Aorta (tissue), 5 donors: ENCODE data around the gene SGIP1. TPM values are rescaled to one million over a fixed set of nuclear protein-coding genes. Genes with fewer than 3 reads are reported as not detected.

Source experiments
- ATAC-seq: fragments of 200-7000 bp; cut with Tn5 transposase; one replicate; pipeline ENCODE4 v1.9.1; 2022; ENCODE audit warnings: moderate library complexity; ENCODE audit not compliant: low FRiP score
- DNase-seq, 2 donors: peaks; one replicate each; pipeline ENCODE4 v3.0.0-alpha.2; 2020
- H3K27ac ChIP-seq, 2 donors: one replicate each; pipeline ENCODE4 v1.5.1; 2013; ENCODE audit warnings: low read length in 2 of 2, mild to moderate bottlenecking in 2 of 2, moderate library complexity in 2 of 2, control low read depth in 1 of 2, inconsistent platforms in 1 of 2, low read depth in 1 of 2
- H3K27me3 ChIP-seq, 2 donors: one replicate each; pipeline ENCODE4 v1.6.1; 2013; ENCODE audit warnings: control low read depth in 1 of 2, low read length in 1 of 2, mild to moderate bottlenecking in 1 of 2, moderate library complexity in 1 of 2; ENCODE audit not compliant: insufficient read depth in 2 of 2, control insufficient read depth in 1 of 2
- H3K36me3 ChIP-seq, 2 donors: one replicate each; pipeline ENCODE4 v1.6.1; 2013; ENCODE audit warnings: control low read depth in 1 of 2, low read length in 1 of 2, mild to moderate bottlenecking in 1 of 2; ENCODE audit not compliant: insufficient read depth in 2 of 2, control insufficient read depth in 1 of 2
- H3K4me1 ChIP-seq, 2 donors: one replicate each; pipeline ENCODE4 v1.6.1; 2013; ENCODE audit warnings: low read length in 2 of 2, control low read depth in 1 of 2, mild to moderate bottlenecking in 1 of 2, moderate library complexity in 1 of 2; ENCODE audit not compliant: insufficient read depth in 2 of 2, control insufficient read depth in 1 of 2
- H3K4me3 ChIP-seq, 2 donors: one replicate each; pipeline ENCODE4 v1.5.1; 2013; ENCODE audit warnings: low read length in 2 of 2, control low read depth in 1 of 2, mild to moderate bottlenecking in 1 of 2
- H3K9me3 ChIP-seq: one replicate; pipeline ENCODE4 v1.6.1; 2013; ENCODE audit warnings: mild to moderate bottlenecking, low read length; ENCODE audit not compliant: control insufficient read depth
- WGBS, 2 donors: extraction: QIAGEN DNeasy Blood & Tissue Kit; methylation state at CpG; one replicate each; pipeline ENCODE4 v1.1.7; 2013; 5-methylcytosine and 5-hydroxymethylcytosine counted together
- intact Hi-C, 2 donors: fragments of 100-400 bp; cut with DNase I; formaldehyde crosslinking; loops; one replicate each; pipeline versions ENCODE4 v1.14.2 to v1.15.0; 2022
- polyA plus RNA-seq, 2 donors: library from polyadenylated mRNA; stranded (reverse); fragments of 200-250 nt; gene quantifications; one replicate each; pipeline ENCODE4 v1.2.3, GENCODE V29; 2013
- total RNA-seq, 2 donors: library from RNA; stranded (reverse); fragmentation: NEBNext Ultra II Directional; extraction: Animal tissue kit (Norgen Biotek cat#: 25700); gene quantifications; one replicate each; pipeline ENCODE4 v1.2.1, GENCODE V29; 2021
- donor health status: healthy with polysubstance abuse.
- donor health status: Bipolar disorder and iron deficiency.
- donor health status: DM: no; HTN: no; CAD: no.
- donor health status: DM: no; HTN: no; CAD: no.
- donor health status: DM: yes; HTN: yes; CAD: no.

SGIP1 gene
- total and polyA plus RNA-seq, 4 donors = 10.9 to 73.2 (median 58.3) TPM

DNA sequence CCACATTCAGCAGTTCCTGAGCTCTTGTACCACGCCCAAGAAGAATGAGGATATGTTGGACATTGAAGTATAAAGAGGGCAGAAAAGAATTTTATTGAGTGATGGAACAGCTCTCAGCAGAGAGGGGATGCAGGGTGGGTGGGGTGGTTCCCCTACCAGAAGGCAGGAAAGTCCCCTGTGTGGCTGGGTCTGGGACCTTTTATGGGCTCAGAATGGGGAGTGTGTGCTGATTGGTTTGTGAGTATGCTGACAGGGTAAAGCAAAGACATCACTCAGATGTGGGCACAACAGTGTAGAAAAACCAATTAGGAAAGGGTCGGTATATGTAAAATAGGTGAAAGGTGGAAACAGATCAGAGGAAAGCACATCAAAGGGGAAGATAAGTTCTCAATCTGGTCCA, 62.2 kb downstream of the SGIP1 start:
- intact Hi-C loops = loop anchor here (10.0 kb wide), 1 partner anchor 51 kb away; no protein-coding TSS in a partner anchor
- no peaks in the 10 kb centered on the region for H3K27me3 ChIP-seq
- WGBS, 2 donors = 96 to 98% methylated on average over 2 of the region's 2 CpGs

DNA sequence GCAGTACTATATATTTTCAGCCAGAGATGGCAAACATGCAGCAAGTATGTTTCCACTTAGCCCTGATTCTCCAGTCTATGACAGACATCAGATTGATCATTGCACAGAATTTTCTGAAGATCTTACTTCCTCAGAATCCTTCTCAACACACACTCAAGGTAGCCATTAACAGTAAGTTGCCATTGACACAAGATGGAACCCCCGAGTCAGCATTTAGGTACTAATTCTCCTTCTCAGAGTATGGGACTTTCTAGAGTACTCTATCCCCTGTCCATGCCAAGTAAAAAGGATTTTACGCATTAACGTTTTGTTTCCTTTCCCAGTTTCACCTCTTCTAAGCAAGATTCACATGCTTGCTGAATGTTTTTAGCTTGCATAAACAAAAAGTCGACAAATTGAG, 63.5 kb downstream of the SGIP1 start:
- intact Hi-C loops = loop anchor here (10.0 kb wide), 1 partner anchor 53 kb away; no protein-coding TSS in a partner anchor
- H3K4me1 ChIP-seq = no peaks in the 10 kb centered on the region
- no peaks in the 10 kb centered on the region for H3K27me3 ChIP-seq
- no peak overlapping the region for H3K27ac ChIP-seq
- WGBS, 2 donors = 77 to 80% methylated on average over 4 of the region's 4 CpGs
- no peak for DNase-seq
- no peak for ATAC-seq
- no peaks in the 10 kb centered on the region for H3K9me3 ChIP-seq
- no peaks in the 10 kb centered on the region for H3K36me3 ChIP-seq
- no peak overlapping the region for H3K4me3 ChIP-seq

More for the DNA sequence above, 62.2 kb downstream of the SGIP1 start:
- DNase-seq (no peak), ATAC-seq (no peak)
- Histone ChIP-seq H3K4me3 (no peak overlapping the region), H3K27ac (no peak overlapping the region), H3K9me3 (no peaks in the 10 kb centered on the region), H3K4me1 (no peaks in the 10 kb centered on the region), H3K36me3 (no peaks in the 10 kb centered on the region)

DNA sequence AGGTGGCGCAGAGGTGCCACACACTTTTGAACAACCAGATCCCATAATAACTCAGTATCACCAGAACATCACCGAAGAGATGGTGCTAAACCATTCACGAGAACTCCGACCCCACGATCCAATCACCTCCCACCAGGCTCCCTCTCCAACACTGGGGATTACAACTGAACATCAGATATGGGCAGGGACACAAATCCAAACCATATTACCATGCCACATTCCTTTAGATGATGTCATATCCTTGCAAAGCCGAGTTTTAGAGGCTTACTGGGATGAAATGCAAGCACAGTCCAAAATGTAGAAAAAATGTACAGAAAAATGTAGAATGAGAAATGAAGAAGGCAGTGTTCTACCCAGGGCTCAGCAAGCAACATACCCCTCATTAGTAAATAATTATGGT, 64.7 kb downstream of the SGIP1 start:
- ATAC-seq = no peak

DNA sequence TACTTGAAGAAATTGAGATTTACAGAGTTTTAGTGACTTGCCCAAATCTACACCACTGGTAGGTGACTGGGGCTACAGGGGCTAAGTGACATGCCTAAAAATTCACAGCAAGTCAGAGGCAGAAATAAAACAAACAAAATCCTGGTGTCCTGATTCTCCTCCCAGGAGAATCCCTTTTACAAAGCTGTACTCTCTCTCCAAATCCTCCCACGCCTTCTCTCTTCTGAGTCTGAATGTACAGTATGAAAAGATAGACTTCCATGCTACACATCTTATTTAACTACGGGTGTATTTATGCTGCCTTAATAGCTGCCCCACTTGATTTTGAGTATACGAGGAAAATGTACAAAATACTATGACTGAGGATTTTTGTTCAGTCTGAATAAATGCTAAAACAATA, 65.4 kb downstream of the SGIP1 start:
- H3K9me3 ChIP-seq = no peaks in the 10 kb centered on the region
- H3K36me3 ChIP-seq = no peaks in the 10 kb centered on the region
- no peak for ATAC-seq
- no peaks in the 10 kb centered on the region for H3K4me1 ChIP-seq
- no peak for DNase-seq
- WGBS, 2 donors = 84 to 85% methylated on average over 3 of the region's 3 CpGs
- no peak overlapping the region for H3K4me3 ChIP-seq
- no peak overlapping the region for H3K27ac ChIP-seq
- H3K27me3 ChIP-seq = no peaks in the 10 kb centered on the region
- intact Hi-C loops = loop anchor here (10.0 kb wide), 1 partner anchor 55 kb away; no protein-coding TSS in a partner anchor

More for the DNA sequence above, 64.7 kb downstream of the SGIP1 start:
- WGBS, 2 donors = 51 to 58% methylated on average over 6 of the region's 6 CpGs
- Histone ChIP-seq H3K4me1 (no peaks in the 10 kb centered on the region), H3K27me3 (no peaks in the 10 kb centered on the region), H3K36me3 (no peaks in the 10 kb centered on the region), H3K9me3 (no peaks in the 10 kb centered on the region), H3K27ac (no peak overlapping the region), H3K4me3 (no peak overlapping the region)
- no peak for DNase-seq
- intact Hi-C loops = loop anchor here (10.0 kb wide), 1 partner anchor 54 kb away; no protein-coding TSS in a partner anchor

DNA sequence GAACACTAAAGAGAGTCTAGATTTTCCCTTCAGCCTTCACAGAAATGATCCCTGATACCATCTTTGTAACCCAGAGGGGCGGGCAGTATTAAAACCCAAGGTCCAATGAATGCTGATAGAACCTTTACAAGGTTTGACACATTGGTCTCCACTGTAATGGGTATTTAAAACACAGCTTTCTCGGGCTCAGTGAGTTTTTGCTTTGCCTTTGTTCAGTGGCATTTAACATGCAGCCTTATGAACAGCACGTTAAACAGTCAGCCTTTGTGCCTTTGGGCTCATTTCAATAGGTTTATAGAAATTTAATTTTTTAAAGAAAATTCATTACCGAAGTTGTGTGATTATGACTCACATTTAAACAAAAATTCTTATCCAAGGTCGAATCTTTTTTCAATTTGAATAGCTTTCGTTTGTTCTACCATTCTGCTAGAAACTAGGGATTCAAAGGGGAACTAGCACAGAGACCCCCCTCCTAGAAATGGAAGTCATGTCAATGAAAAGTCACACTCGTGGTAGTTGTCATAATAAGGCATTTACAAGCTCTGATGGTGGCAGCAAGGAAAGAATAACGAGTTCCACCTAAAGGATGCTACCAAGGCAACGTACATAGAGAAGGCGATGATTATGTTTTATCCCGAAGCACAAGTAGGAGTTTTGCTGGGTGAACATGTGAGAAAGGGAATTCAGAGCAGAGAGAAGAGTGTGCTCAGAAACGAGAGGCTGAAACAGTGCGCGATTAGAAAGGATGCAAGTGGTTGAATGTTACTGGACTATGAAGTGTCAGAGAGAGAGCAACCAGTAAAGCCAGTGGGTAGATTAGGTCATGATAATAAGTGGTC, 66.2 kb downstream of the SGIP1 start:
- ATAC-seq = no peak
- Histone ChIP-seq H3K4me3 (no peak overlapping the region), H3K4me1 (no peaks in the 10 kb centered on the region), H3K27me3 (no peaks in the 10 kb centered on the region), H3K36me3 (no peaks in the 10 kb centered on the region), H3K27ac (no peak overlapping the region), H3K9me3 (no peaks in the 10 kb centered on the region)
- intact Hi-C loops = loop anchor here (10.0 kb wide), 1 partner anchor 55 kb away; no protein-coding TSS in a partner anchor
- WGBS, 2 donors = 91% methylated on average over 14 of the region's 14 CpGs
- DNase-seq = no peak

DNA sequence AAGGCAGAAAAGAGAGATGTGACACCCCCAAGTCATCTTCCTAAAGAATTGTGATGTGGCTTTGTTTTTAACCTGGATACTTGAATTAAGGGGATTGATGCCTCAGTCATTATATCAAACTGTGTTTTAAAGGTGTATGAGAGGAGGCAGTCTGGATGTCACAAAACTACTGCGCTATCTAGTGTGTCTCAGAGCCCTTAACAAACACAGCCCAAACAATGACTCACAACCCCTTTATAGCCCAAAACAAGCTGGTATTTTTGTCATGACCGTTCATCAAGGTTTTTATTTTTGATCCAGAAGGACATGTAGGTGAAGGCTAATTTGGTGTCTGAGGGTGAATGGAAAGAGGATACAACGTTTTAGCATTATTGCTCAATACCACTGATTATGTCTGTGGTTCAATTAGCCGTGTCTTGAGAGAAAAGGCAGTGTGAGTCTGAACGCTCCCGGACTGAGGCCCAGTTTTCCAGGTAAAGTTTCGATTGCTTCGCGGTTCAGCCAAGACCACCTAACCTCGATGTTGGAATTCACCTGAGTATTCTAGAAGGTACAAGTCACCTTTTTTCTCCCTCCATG, 71.6 kb downstream of the SGIP1 start:
- H3K27me3 ChIP-seq = no peaks in the 10 kb centered on the region
- ATAC-seq (no peak), DNase-seq (no peak)
- 78% methylated on average over 10 of the region's 10 CpGs for WGBS, 2 donors
- H3K4me3 ChIP-seq = no peak overlapping the region
- H3K4me1 ChIP-seq = peaks cover 0 to 4% of the 10 kb centered on the region in 2 donors
- no peak overlapping the region for H3K27ac ChIP-seq
- no peaks in the 10 kb centered on the region for H3K9me3 ChIP-seq
- H3K36me3 ChIP-seq = no peaks in the 10 kb centered on the region
- intact Hi-C loops = no loop called here

DNA sequence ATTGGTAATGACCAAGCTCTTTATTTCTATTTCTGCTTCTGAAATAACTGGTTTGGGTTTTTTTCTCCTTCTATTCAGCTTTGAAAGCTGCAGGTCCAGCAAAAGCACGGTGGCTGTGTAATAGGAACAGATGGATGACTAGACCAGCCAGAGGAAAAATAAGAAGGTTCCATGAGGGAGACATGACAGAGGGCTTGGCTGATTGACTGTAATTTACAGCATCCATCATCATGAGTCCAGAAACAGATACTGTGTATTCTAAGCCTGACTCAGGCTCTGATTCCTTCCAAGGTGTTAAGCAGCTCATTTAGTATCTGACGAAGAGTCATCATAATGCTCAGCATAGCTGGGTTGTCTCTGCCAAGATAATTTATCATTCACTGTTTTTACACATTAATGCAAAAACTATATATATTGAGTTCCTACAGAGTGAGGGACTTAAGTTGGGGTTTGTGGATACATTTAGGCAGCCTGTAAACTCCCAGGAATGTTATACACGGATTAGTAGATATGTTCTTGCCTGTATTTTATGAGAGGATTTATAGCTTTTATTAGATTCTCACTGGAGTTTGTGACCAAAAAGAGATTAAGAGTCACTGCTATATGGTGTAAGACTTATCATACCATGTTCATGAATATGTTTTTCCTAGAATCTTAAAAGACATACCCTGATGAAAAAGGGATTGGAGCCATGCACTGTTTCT, 72.6 kb downstream of the SGIP1 start:
- intact Hi-C loops = no loop called here
- Histone ChIP-seq H3K9me3 (no peaks in the 10 kb centered on the region), H3K27ac (no peak overlapping the region), H3K27me3 (no peaks in the 10 kb centered on the region), H3K4me3 (no peak overlapping the region), H3K36me3 (no peaks in the 10 kb centered on the region), H3K4me1 (peaks cover 0 to 4% of the 10 kb centered on the region in 2 donors)
- WGBS, 2 donors = 76 to 80% methylated on average over 3 of the region's 3 CpGs
- DNase-seq (no peak), ATAC-seq (no peak)

DNA sequence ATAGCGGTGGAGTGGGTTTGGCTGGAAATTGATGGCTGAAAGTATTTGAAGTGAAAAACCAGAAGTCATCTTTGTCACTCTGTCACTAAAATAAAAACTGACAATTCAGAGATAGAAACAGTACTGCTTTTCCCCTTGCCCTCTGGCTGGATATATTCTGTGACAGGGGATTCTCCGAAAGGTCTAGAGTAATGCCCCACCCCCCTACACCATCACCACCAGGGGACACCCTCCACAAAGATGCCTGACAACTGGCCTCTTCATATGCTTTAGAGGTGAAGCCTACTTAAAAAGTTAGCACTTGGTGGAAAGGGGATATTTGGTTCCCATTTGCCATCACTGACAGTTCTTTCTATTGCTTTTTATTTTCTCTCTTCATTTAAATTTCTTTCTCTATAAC, 73.5 kb downstream of the SGIP1 start:
- no peak for DNase-seq
- Histone ChIP-seq H3K27ac (no peak overlapping the region), H3K9me3 (no peaks in the 10 kb centered on the region), H3K4me3 (no peak overlapping the region), H3K4me1 (peaks cover 0 to 4% of the 10 kb centered on the region in 2 donors), H3K27me3 (no peaks in the 10 kb centered on the region), H3K36me3 (no peaks in the 10 kb centered on the region)
- intact Hi-C loops = no loop called here
- 94 to 98% methylated on average over 2 of the region's 2 CpGs for WGBS, 2 donors
- ATAC-seq = no peak
